Rectal smooth muscle tissue (tissue), 1 donor: Measurements from ENCODE around the gene ZNF436.

Experiments used
- H3K27ac ChIP-seq: one replicate; pipeline ENCODE4 v1.7.0; 2013; ENCODE audit warnings: low read depth, low read length, inconsistent platforms
- H3K27me3 ChIP-seq: one replicate; pipeline ENCODE4 v1.7.0; 2013; ENCODE audit warnings: low read length; ENCODE audit not compliant: control insufficient read depth, insufficient read depth
- H3K36me3 ChIP-seq: one replicate; pipeline ENCODE4 v1.7.0; 2013; ENCODE audit warnings: low read length; ENCODE audit not compliant: control insufficient read depth, insufficient read depth
- H3K4me1 ChIP-seq: one replicate; pipeline ENCODE4 v1.7.0; 2013; ENCODE audit warnings: low read length; ENCODE audit not compliant: control insufficient read depth, insufficient read depth
- H3K4me3 ChIP-seq: one replicate; pipeline ENCODE4 v1.7.0; 2013; ENCODE audit warnings: low read length
- H3K9ac ChIP-seq: one replicate; pipeline ENCODE4 v1.7.0; 2013; ENCODE audit warnings: low read length

Gene ZNF436

DNA sequence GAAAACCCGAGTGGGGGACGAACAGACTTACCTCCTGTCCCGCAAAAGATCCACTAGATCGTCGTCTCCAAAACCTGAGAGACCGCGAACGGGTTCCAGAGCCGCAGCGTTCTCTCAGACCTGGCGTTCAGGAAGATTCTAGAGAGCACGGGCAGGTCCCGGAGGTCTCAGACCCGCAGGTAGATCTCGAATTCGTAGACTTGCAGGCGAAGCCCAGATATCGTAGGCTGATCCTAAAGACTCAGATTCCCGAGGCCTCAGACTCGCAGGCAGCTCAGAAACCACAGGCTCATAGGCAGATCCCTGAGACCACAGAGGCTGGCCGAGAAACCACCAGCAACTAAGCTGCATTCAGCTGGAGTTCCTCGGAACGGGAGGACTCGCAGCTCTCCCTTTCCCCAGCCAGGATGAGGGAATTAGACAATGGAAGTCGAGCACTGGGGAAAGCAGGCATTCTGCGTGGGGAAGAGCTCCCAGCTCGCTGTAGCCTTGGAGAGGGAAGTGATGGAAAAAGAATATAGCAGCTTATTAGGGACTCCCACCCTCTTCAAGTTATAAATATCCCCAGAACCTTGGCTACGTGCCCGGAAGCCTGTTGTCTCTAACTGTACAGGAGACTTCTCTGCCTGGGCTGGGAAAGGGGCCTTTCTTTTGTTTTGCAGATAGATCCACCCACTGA, at the start of gene ZNF436:
Gene ZNF436, minus strand, starts transcription at position 502 of the 679 bp plus-strand sequence. CDS start 1,831 bp downstream, outside the sequence.
- Histone ChIP-seq H3K9ac (peak within 1 kb of the TSS; percentile 82), H3K36me3 (peaks cover 3% of the 10 kb centered on the region), H3K4me1 (peaks cover 36% of the 10 kb centered on the region), H3K27me3 (no peaks in the 10 kb centered on the region), H3K4me3 (peak within 1 kb of the TSS; percentile 92), H3K27ac (peak within 1 kb of the TSS; percentile 96)

- peak overlapping the region; percentile 13 for H3K9ac ChIP-seq
- H3K27me3 ChIP-seq: no peaks in the 10 kb centered on the region
- peaks cover 3% of the 10 kb centered on the region for H3K36me3 ChIP-seq
- no peak overlapping the region for H3K27ac ChIP-seq
- peaks cover 10% of the 10 kb centered on the region for H3K4me1 ChIP-seq
- no peak overlapping the region for H3K4me3 ChIP-seq
Observed at GRCh38 chr1:23419180-23419579, 49.5 kb upstream of the ZNF436 start.

GRCh38 chr1:23417570-23417969, 47.9 kb upstream of the ZNF436 start:
- Histone ChIP-seq H3K36me3 (peaks cover 3% of the 10 kb centered on the region), H3K4me1 (peaks cover 8% of the 10 kb centered on the region), H3K27ac (no peak overlapping the region), H3K4me3 (no peak overlapping the region), H3K27me3 (no peaks in the 10 kb centered on the region), H3K9ac (no peak overlapping the region)

DNA sequence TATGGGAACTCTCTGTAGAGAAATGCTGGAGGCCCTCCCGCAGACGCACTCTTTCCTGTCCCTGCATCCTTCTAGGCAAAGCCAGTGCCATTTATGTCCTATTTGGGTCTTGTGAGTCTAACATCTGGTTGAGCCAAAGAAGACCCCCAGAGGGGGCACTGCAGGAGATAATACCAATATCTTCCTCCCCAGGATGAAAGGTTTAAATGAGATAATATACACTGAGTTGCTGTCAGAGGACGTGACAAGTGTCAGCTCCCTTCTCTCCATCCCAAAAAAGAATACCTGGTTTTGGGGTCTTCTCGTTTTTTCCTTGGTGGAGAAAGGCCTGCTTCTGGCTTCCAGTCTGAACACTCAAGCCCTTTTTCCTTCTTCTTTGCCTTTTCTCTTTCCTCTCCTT, 47.3 kb upstream of the ZNF436 start:
- no peak overlapping the region for H3K4me3 ChIP-seq
- peaks cover 3% of the 10 kb centered on the region for H3K36me3 ChIP-seq

GRCh38 chr1:23408797-23409290, 39.2 kb upstream of the ZNF436 start:
- Histone ChIP-seq H3K4me3 (no peak overlapping the region), H3K36me3 (peaks cover 11% of the 10 kb centered on the region), H3K4me1 (peaks cover 5% of the 10 kb centered on the region), H3K27me3 (no peaks in the 10 kb centered on the region), H3K9ac (no peak overlapping the region), H3K27ac (no peak overlapping the region)

More for the DNA sequence above, 47.3 kb upstream of the ZNF436 start:
- no peak overlapping the region for H3K9ac ChIP-seq
- no peak overlapping the region for H3K27ac ChIP-seq
- peaks cover 3% of the 10 kb centered on the region for H3K4me1 ChIP-seq
- no peaks in the 10 kb centered on the region for H3K27me3 ChIP-seq

GRCh38 chr1:23407016-23407630, 37.5 kb upstream of the ZNF436 start:
- Histone ChIP-seq H3K36me3 (peaks cover 11% of the 10 kb centered on the region), H3K27ac (no peak overlapping the region), H3K4me1 (peaks cover 12% of the 10 kb centered on the region), H3K4me3 (no peak overlapping the region), H3K27me3 (no peaks in the 10 kb centered on the region), H3K9ac (no peak overlapping the region)

GRCh38 chr1:23405946-23406345, 36.3 kb upstream of the ZNF436 start:
- Histone ChIP-seq H3K27me3 (no peaks in the 10 kb centered on the region), H3K27ac (no peak overlapping the region), H3K4me3 (no peak overlapping the region), H3K4me1 (peaks cover 12% of the 10 kb centered on the region), H3K9ac (no peak overlapping the region), H3K36me3 (peaks cover 11% of the 10 kb centered on the region)

GRCh38 chr1:23403735-23404486, 34.3 kb upstream of the ZNF436 start:
- H3K9ac ChIP-seq: no peak overlapping the region
- peaks cover 12% of the 10 kb centered on the region for H3K4me1 ChIP-seq
- peaks cover 9% of the 10 kb centered on the region for H3K36me3 ChIP-seq

DNA sequence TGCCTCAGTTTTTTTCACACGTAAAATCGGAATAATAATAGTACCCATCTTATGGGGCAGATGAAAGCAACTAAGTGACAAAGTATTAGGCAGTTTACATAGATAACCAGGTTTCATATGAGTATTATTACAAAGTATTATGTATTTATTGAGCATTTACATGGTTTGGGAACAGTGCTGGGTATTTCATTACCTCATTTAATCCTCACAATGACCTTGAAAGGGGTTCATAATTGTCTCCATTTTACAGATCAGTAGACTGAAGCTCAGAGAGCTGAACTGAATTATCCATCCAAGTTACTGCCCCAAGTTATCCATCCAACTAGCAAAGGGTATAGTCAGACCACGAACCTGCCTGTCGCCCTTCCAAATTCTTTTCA, 33.7 kb upstream of the ZNF436 start:
- Histone ChIP-seq H3K4me1 (peaks cover 12% of the 10 kb centered on the region), H3K27me3 (no peaks in the 10 kb centered on the region), H3K27ac (peak overlapping the region; percentile 62), H3K36me3 (peaks cover 3% of the 10 kb centered on the region), H3K9ac (no peak overlapping the region), H3K4me3 (no peak overlapping the region)

More at GRCh38 chr1:23403735-23404486, 34.3 kb upstream of the ZNF436 start:
- H3K27ac ChIP-seq: peak overlapping the region; percentile 62
- no peaks in the 10 kb centered on the region for H3K27me3 ChIP-seq
- no peak overlapping the region for H3K4me3 ChIP-seq

DNA sequence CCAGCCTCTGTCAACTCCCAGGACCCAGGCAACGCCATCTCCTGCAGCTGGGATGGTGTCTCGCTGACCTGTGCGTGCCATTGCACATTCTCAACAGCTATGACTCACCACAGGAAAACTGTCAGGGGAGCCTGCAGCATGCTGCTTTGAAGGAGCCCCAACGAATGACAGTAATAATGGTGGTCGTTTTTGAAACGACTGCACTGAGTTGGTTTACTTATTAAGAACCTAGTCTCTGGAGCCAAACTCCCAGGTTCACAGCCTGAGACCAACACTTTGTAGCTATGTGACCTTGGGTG, 33.4 kb upstream of the ZNF436 start:
- H3K9ac ChIP-seq: no peak overlapping the region
- H3K36me3 ChIP-seq: no peaks in the 10 kb centered on the region
- no peaks in the 10 kb centered on the region for H3K27me3 ChIP-seq
- no peak overlapping the region for H3K4me3 ChIP-seq
- H3K4me1 ChIP-seq: peaks cover 12% of the 10 kb centered on the region
- no peak overlapping the region for H3K27ac ChIP-seq

GRCh38 chr1:23402286-23403037, 32.8 kb upstream of the ZNF436 start:
- H3K36me3 ChIP-seq: peaks cover 3% of the 10 kb centered on the region
- H3K9ac ChIP-seq: no peak overlapping the region
- no peak overlapping the region for H3K4me3 ChIP-seq
- H3K27me3 ChIP-seq: no peaks in the 10 kb centered on the region
- peaks cover 12% of the 10 kb centered on the region for H3K4me1 ChIP-seq
- H3K27ac ChIP-seq: no peak overlapping the region

- Histone ChIP-seq H3K27ac (no peak overlapping the region), H3K4me3 (no peak overlapping the region), H3K4me1 (peaks cover 12% of the 10 kb centered on the region), H3K27me3 (no peaks in the 10 kb centered on the region), H3K9ac (no peak overlapping the region), H3K36me3 (peaks cover 5% of the 10 kb centered on the region)
Observed at GRCh38 chr1:23401313-23401712, 31.7 kb upstream of the ZNF436 start.
